ENCODE data around the gene ARHGEF25. TPM values are rescaled to one million over a fixed set of nuclear protein-coding genes. Genes with fewer than 3 reads are reported as not detected.
A peak's percentile ranks its signal among the peaks of the same experiment; 100 is the strongest.

The ARHGEF25 gene
- total RNA-seq, 2 experiments from 2014 or later = 2.2 to 2.6 TPM

GRCh38 chr12:57577981-57578758 is 33.1 kb upstream of the ARHGEF25 start:
- peaks cover 2% of the 10 kb centered on the region for H3K27me3 Mint-ChIP-seq
- H3K27ac Mint-ChIP-seq = no peak overlapping the region
- H3K36me3 Mint-ChIP-seq (ENCODE audit: low read depth) = no peaks in the 10 kb centered on the region
- H3K4me3 Mint-ChIP-seq = no peak overlapping the region
- CTCF ChIA-PET = no interaction called here
- H3K4me1 Mint-ChIP-seq = no peaks in the 10 kb centered on the region
- POLR2A ChIA-PET = no interaction called here
- intact Hi-C loops (cut with DNase I, micrococcal nuclease) = no loop called here
- H3K9me3 Mint-ChIP-seq (ENCODE audit: low read depth) = no peaks in the 10 kb centered on the region
- no peak for DNase-seq
- ATAC-seq = no peak

GRCh38 chr12:57579011-57579410 is 32.2 kb upstream of the ARHGEF25 start:
- DNase-seq = no peak
- Mint-ChIP-seq H3K27ac (no peak overlapping the region), H3K27me3 (peaks cover 5% of the 10 kb centered on the region), H3K36me3 (ENCODE audit: low read depth) (no peaks in the 10 kb centered on the region), H3K4me3 (no peak overlapping the region), H3K9me3 (ENCODE audit: low read depth) (no peaks in the 10 kb centered on the region), H3K4me1 (no peaks in the 10 kb centered on the region)
- ChIA-PET CTCF (interaction anchor here (1.4 kb wide), 1 partner anchor 15 kb away, joined by 3 read pairs; no protein-coding TSS in a partner anchor), POLR2A (interaction anchor here (0.7 kb wide), 1 partner anchor 40 kb away, joined by 3 read pairs; no protein-coding TSS in a partner anchor)
- intact Hi-C loops (cut with DNase I, micrococcal nuclease) = no loop called here
- ATAC-seq = no peak

- no peaks in the 10 kb centered on the region for H3K9me3 Mint-ChIP-seq (ENCODE audit: low read depth)
- POLR2A ChIA-PET = no interaction called here
- DNase-seq (no peak), ATAC-seq (no peak)
- no peak overlapping the region for H3K4me3 Mint-ChIP-seq
- peaks cover 5% of the 10 kb centered on the region for H3K27me3 Mint-ChIP-seq
- no peak overlapping the region for H3K27ac Mint-ChIP-seq
- intact Hi-C loops (cut with DNase I, micrococcal nuclease) = no loop called here
- no peaks in the 10 kb centered on the region for H3K36me3 Mint-ChIP-seq (ENCODE audit: low read depth)
- no peaks in the 10 kb centered on the region for H3K4me1 Mint-ChIP-seq
- CTCF ChIA-PET = interaction anchor here (0.7 to 1.4 kb wide), 4 partner anchors 14 to 337 kb away, joined by 3 to 4 read pairs (median 3); no protein-coding TSS in a partner anchor
Measured at GRCh38 chr12:57579677-57580465, 31.4 kb upstream of the ARHGEF25 start.

- no peak overlapping the region for H3K27ac Mint-ChIP-seq
- H3K27me3 Mint-ChIP-seq = peaks cover 5% of the 10 kb centered on the region
- H3K4me3 Mint-ChIP-seq = no peak overlapping the region
- intact Hi-C loops (cut with DNase I, micrococcal nuclease) = no loop called here
- H3K4me1 Mint-ChIP-seq = no peaks in the 10 kb centered on the region
- ATAC-seq (no peak), DNase-seq (no peak)
- ChIA-PET CTCF (interaction anchor here (0.7 to 5.6 kb wide), 4 partner anchors 42 to 338 kb away, joined by 3 to 76 read pairs (median 4); no protein-coding TSS in a partner anchor), POLR2A (no interaction called here)
- H3K36me3 Mint-ChIP-seq (ENCODE audit: low read depth) = no peaks in the 10 kb centered on the region
- H3K9me3 Mint-ChIP-seq (ENCODE audit: low read depth) = no peaks in the 10 kb centered on the region
Measured at GRCh38 chr12:57580466-57580795, 30.8 kb upstream of the ARHGEF25 start.

GRCh38 chr12:57581802-57582201 is 29.4 kb upstream of the ARHGEF25 start:
- H3K4me3 Mint-ChIP-seq = no peak overlapping the region
- intact Hi-C loops (cut with DNase I, micrococcal nuclease) = loop anchor here in 1 of 2 experiments (2.0 kb wide), 2 partner anchors 111 to 161 kb away; no protein-coding TSS in a partner anchor
- no peak for ATAC-seq
- no peaks in the 10 kb centered on the region for H3K4me1 Mint-ChIP-seq
- H3K9me3 Mint-ChIP-seq (ENCODE audit: low read depth) = no peaks in the 10 kb centered on the region
- no peaks in the 10 kb centered on the region for H3K36me3 Mint-ChIP-seq (ENCODE audit: low read depth)
- ChIA-PET POLR2A (no interaction called here), CTCF (interaction anchor here (0.6 to 5.6 kb wide), 10 partner anchors 11 to 157 kb away, joined by 3 to 76 read pairs (median 4); no protein-coding TSS in a partner anchor)
- peaks cover 5% of the 10 kb centered on the region for H3K27me3 Mint-ChIP-seq
- DNase-seq = no peak
- H3K27ac Mint-ChIP-seq = no peak overlapping the region

- POLR2A ChIA-PET = interaction anchor here (0.8 kb wide), 1 partner anchor 84 kb away, joined by 4 read pairs; no protein-coding TSS in a partner anchor
Measured at GRCh38 chr12:57582440-57582839, 28.8 kb upstream of the ARHGEF25 start.

GRCh38 chr12:57583008-57583831 is 28.0 kb upstream of the ARHGEF25 start:
- Mint-ChIP-seq H3K27me3 (peaks cover 5% of the 10 kb centered on the region), H3K9me3 (ENCODE audit: low read depth) (no peaks in the 10 kb centered on the region)
- ATAC-seq = peak; percentile 100

More at GRCh38 chr12:57582440-57582839, 28.8 kb upstream of the ARHGEF25 start:
- DNase-seq = no peak
- intact Hi-C loops (cut with DNase I, micrococcal nuclease) = loop anchor here in 1 of 2 experiments (2.0 kb wide), 2 partner anchors 110 to 160 kb away; no protein-coding TSS in a partner anchor
- peaks cover 5% of the 10 kb centered on the region for H3K27me3 Mint-ChIP-seq
- H3K27ac Mint-ChIP-seq = no peak overlapping the region
- H3K9me3 Mint-ChIP-seq (ENCODE audit: low read depth) = no peaks in the 10 kb centered on the region
- CTCF ChIA-PET = interaction anchor here (0.6 to 5.6 kb wide), 22 partner anchors 10 to 551 kb away, joined by 3 to 76 read pairs (median 6); partner anchors contain the start of genes DCTN2 and OS9
- no peaks in the 10 kb centered on the region for H3K36me3 Mint-ChIP-seq (ENCODE audit: low read depth)
- H3K4me1 Mint-ChIP-seq = no peaks in the 10 kb centered on the region
- ATAC-seq = no peak
- H3K4me3 Mint-ChIP-seq = no peak overlapping the region

GRCh38 chr12:57584050-57584449 is 27.2 kb upstream of the ARHGEF25 start:
- no peaks in the 10 kb centered on the region for H3K4me1 Mint-ChIP-seq
- POLR2A ChIA-PET = no interaction called here
- no peak for DNase-seq

More at GRCh38 chr12:57583008-57583831, 28.0 kb upstream of the ARHGEF25 start:
- no peak overlapping the region for H3K4me3 Mint-ChIP-seq
- intact Hi-C loops (cut with DNase I, micrococcal nuclease) = loop anchor here (1.0 to 2.0 kb wide), 7 partner anchors 38 to 322 kb away; partner anchors contain the start of gene B4GALNT1 (in 1 of the 2)
- no peaks in the 10 kb centered on the region for H3K36me3 Mint-ChIP-seq (ENCODE audit: low read depth)
- no peak overlapping the region for H3K27ac Mint-ChIP-seq
- CTCF ChIA-PET = interaction anchor here (0.6 to 5.6 kb wide), 39 partner anchors 9 to 1560 kb away, joined by 3 to 76 read pairs (median 5); partner anchors contain the start of genes DCTN2 and OS9
- POLR2A ChIA-PET = interaction anchor here (0.8 to 1.0 kb wide), 3 partner anchors 38 to 110 kb away, joined by 3 to 6 read pairs (median 4); no protein-coding TSS in a partner anchor
- H3K4me1 Mint-ChIP-seq = no peaks in the 10 kb centered on the region
- DNase-seq = peak; percentile 80

GRCh38 chr12:57584690-57585089 is 26.5 kb upstream of the ARHGEF25 start:
- Mint-ChIP-seq H3K4me3 (no peak overlapping the region), H3K36me3 (ENCODE audit: low read depth) (no peaks in the 10 kb centered on the region), H3K27ac (no peak overlapping the region), H3K4me1 (no peaks in the 10 kb centered on the region), H3K9me3 (ENCODE audit: low read depth) (no peaks in the 10 kb centered on the region), H3K27me3 (peaks cover 5% of the 10 kb centered on the region)
- no peak for ATAC-seq
- DNase-seq = no peak
- intact Hi-C loops (cut with DNase I, micrococcal nuclease) = no loop called here
- CTCF ChIA-PET = interaction anchor here (0.5 to 5.6 kb wide), 18 partner anchors 8 to 1939 kb away, joined by 3 to 76 read pairs (median 6); partner anchors contain the start of genes ARHGEF25, DCTN2 and OS9
- POLR2A ChIA-PET = no interaction called here

More at GRCh38 chr12:57584050-57584449, 27.2 kb upstream of the ARHGEF25 start:
- H3K4me3 Mint-ChIP-seq = no peak overlapping the region
- intact Hi-C loops (cut with DNase I, micrococcal nuclease) = no loop called here
- no peak for ATAC-seq
- H3K27ac Mint-ChIP-seq = no peak overlapping the region
- no peaks in the 10 kb centered on the region for H3K36me3 Mint-ChIP-seq (ENCODE audit: low read depth)
- CTCF ChIA-PET = interaction anchor here (0.5 to 5.6 kb wide), 26 partner anchors 9 to 300 kb away, joined by 3 to 76 read pairs (median 6); partner anchors contain the start of genes DCTN2 and OS9
- H3K27me3 Mint-ChIP-seq = peaks cover 5% of the 10 kb centered on the region
- H3K9me3 Mint-ChIP-seq (ENCODE audit: low read depth) = no peaks in the 10 kb centered on the region

GRCh38 chr12:57585156-57585555 is 26.1 kb upstream of the ARHGEF25 start:
- no peaks in the 10 kb centered on the region for H3K4me1 Mint-ChIP-seq
- no peaks in the 10 kb centered on the region for H3K36me3 Mint-ChIP-seq (ENCODE audit: low read depth)
- H3K27me3 Mint-ChIP-seq = peaks cover 5% of the 10 kb centered on the region
- ChIA-PET CTCF (interaction anchor here (0.5 to 5.6 kb wide), 15 partner anchors 9 to 1939 kb away, joined by 3 to 76 read pairs (median 4); partner anchors contain the start of genes ARHGEF25 and DCTN2), POLR2A (interaction anchor here (0.5 to 0.6 kb wide), 2 partner anchors 23 to 289 kb away, joined by 4 to 5 read pairs; no protein-coding TSS in a partner anchor)
- no peak for DNase-seq
- H3K9me3 Mint-ChIP-seq (ENCODE audit: low read depth) = no peaks in the 10 kb centered on the region
- H3K27ac Mint-ChIP-seq = no peak overlapping the region
- ATAC-seq = no peak
- H3K4me3 Mint-ChIP-seq = no peak overlapping the region
- intact Hi-C loops (cut with DNase I, micrococcal nuclease) = no loop called here

Measured in activated CD4-positive, alpha-beta T cell treated with anti-CD3 and anti-CD28 coated beads for 36 hours (primary cell).